H1 (cell line): ENCODE results near the gene SLITRK1. TPM values are rescaled to one million over a fixed set of nuclear protein-coding genes. Genes with fewer than 3 reads are reported as not detected.

Experiments
- CTCF ChIA-PET: fragments of 300-600 bp; sonication (Branson Sonifier 250); formaldehyde crosslinking; loops from one replicate; lab custom pipeline; 2021; ENCODE audit not compliant: partially characterized antibody; lab: Charles Lee
- POLR2A ChIA-PET: fragments of 300-600 bp; sonication (Branson Sonifier 250); formaldehyde crosslinking; loops from one replicate; lab custom pipeline; 2021; ENCODE audit warnings: inconsistent platforms; ENCODE audit not compliant: partially characterized antibody; lab: Charles Lee
- DNase-seq, 2 experiments: peaks; one replicate each; pipeline versions ENCODE4 v3.0.0 to v3.0.0-alpha.2; 2010 to 2022; ENCODE audit warnings: low spot score in 2 of 2, low read depth in 1 of 2, mixed read lengths in 1 of 2
- FAIRE-seq: peaks from 2 replicates; lab custom pipeline; 2011; peaks lifted over from hg19 to GRCh38; lab: Jason Lieb, UNC
- H2AFZ ChIP-seq: 2 replicates; pipeline ENCODE4 v1.8.1; 2012; ENCODE audit warnings: low read length, inconsistent platforms
- H2AK5ac ChIP-seq: 2 replicates; pipeline ENCODE4 v1.6.1; 2013; ENCODE audit warnings: low read depth, low read length
- H2BK120ac ChIP-seq: replicated peaks from 2 replicates; pipeline ENCODE3; 2013; ENCODE audit warnings: low read depth, low read length, inconsistent platforms
- H2BK12ac ChIP-seq: 2 replicates; pipeline ENCODE4 v1.6.1; 2013; ENCODE audit warnings: low read depth, low read length
- H2BK15ac ChIP-seq: 2 replicates; pipeline ENCODE4 v1.6.1; 2013; ENCODE audit warnings: low read length
- H2BK20ac ChIP-seq: 2 replicates; pipeline ENCODE4 v1.6.1; 2013; ENCODE audit warnings: low read length
- H2BK5ac ChIP-seq: 2 replicates; pipeline ENCODE4 v1.6.1; 2013; ENCODE audit warnings: low read depth, low read length
- H3K14ac ChIP-seq: 2 replicates; pipeline ENCODE4 v1.6.1; 2013; ENCODE audit warnings: inconsistent platforms; ENCODE audit not compliant: insufficient read length
- H3K18ac ChIP-seq: 2 replicates; pipeline ENCODE4 v1.6.1; 2013; ENCODE audit warnings: low read length; ENCODE audit errors: extremely low read depth
- H3K23ac ChIP-seq: 2 replicates; pipeline ENCODE4 v1.6.1; 2013; ENCODE audit warnings: inconsistent platforms; ENCODE audit not compliant: insufficient read length
- H3K23me2 ChIP-seq: 2 replicates; pipeline ENCODE4 v1.6.1; 2013; ENCODE audit warnings: low read depth, low read length
- H3K27ac ChIP-seq: 2 replicates; pipeline ENCODE4 v1.6.1; 2011; ENCODE audit warnings: low read depth, low read length, inconsistent platforms
- H3K27me3 ChIP-seq, 4 experiments: replicated peaks in 1 of 4; 1 replicate in 1 of 4; 2 replicates in 3 of 4; pipeline versions ENCODE4 v1.6.1 to v1.8.1; 2011 to 2013; ENCODE audit warnings: low read length in 3 of 4, mild to moderate bottlenecking in 3 of 4, inconsistent platforms in 2 of 4, mixed read lengths in 2 of 4, moderate library complexity in 1 of 4; ENCODE audit not compliant: control insufficient read depth in 3 of 4, insufficient read depth in 3 of 4; ENCODE audit errors: extremely low read depth in 1 of 4
- H3K36me3 ChIP-seq, 4 experiments: 2 replicates each; pipeline versions ENCODE4 v1.6.1 to v1.8.1; 2011 to 2013; ENCODE audit warnings: mild to moderate bottlenecking in 4 of 4, low read length in 3 of 4, moderate library complexity in 2 of 4, control low read depth in 1 of 4, inconsistent platforms in 1 of 4; ENCODE audit not compliant: insufficient read depth in 4 of 4, control insufficient read depth in 2 of 4
- H3K4ac ChIP-seq: replicated peaks from 2 replicates; pipeline ENCODE3; 2013; ENCODE audit warnings: low read length, low read depth, mixed read lengths, inconsistent platforms; ENCODE audit not compliant: insufficient read length
- H3K4me1 ChIP-seq, 4 experiments: replicated peaks in 1 of 4; 1 replicate in 1 of 4; 2 replicates in 3 of 4; pipeline versions ENCODE4 v1.6.1 to v1.8.1; 2011 to 2013; ENCODE audit warnings: low read length in 3 of 4, inconsistent platforms in 2 of 4, mixed read lengths in 1 of 4; ENCODE audit not compliant: insufficient read depth in 4 of 4, control insufficient read depth in 3 of 4
- H3K4me2 ChIP-seq, 2 experiments: 2 replicates each; pipeline versions ENCODE4 v1.6.1 to v1.8.1; 2011 to 2013; ENCODE audit warnings: low read depth in 2 of 2, low read length in 2 of 2, control low read depth in 1 of 2, inconsistent platforms in 1 of 2, mild to moderate bottlenecking in 1 of 2; ENCODE audit not compliant: insufficient read depth in 1 of 2
- H3K4me3 ChIP-seq, 4 experiments: fragments of 200-600, 300-600 bp in 1 of 4; sonication (generic), shearing (Covaris generic), sonication (Bioruptor Twin) in 1 of 4; 2 replicates each; pipeline versions ENCODE4 v1.5.1 to v1.8.1; 2011 to 2016; ENCODE audit warnings: low read length in 4 of 4, low read depth in 3 of 4, control low read depth in 2 of 4, inconsistent platforms in 2 of 4, mild to moderate bottlenecking in 2 of 4, mixed read lengths in 1 of 4, moderate library complexity in 1 of 4; ENCODE audit not compliant: insufficient read depth in 2 of 4; ENCODE audit errors: extremely low read depth in 1 of 4
- H3K56ac ChIP-seq: replicated peaks from 2 replicates; pipeline ENCODE3; 2013; ENCODE audit warnings: low read depth, mild to moderate bottlenecking, mixed read lengths, low read length, inconsistent platforms; ENCODE audit not compliant: insufficient read length
- H3K79me1 ChIP-seq: 2 replicates; pipeline ENCODE4 v1.6.1; 2013; ENCODE audit warnings: low read depth, low read length, control low read depth
- H3K79me2 ChIP-seq, 2 experiments: 2 replicates each; pipeline versions ENCODE4 v1.6.1 to v1.8.1; 2012 to 2013; ENCODE audit warnings: low read length in 2 of 2, mild to moderate bottlenecking in 2 of 2, inconsistent platforms in 1 of 2; ENCODE audit not compliant: insufficient read depth in 2 of 2, control insufficient read depth in 1 of 2
- H3K9ac ChIP-seq, 4 experiments: replicated peaks in 1 of 4; 1 replicate in 1 of 4; 2 replicates in 3 of 4; pipeline versions ENCODE4 v1.6.1 to v1.8.1; 2011 to 2013; ENCODE audit warnings: low read depth in 3 of 4, low read length in 3 of 4, control low read depth in 2 of 4, mild to moderate bottlenecking in 2 of 4, moderate library complexity in 2 of 4, inconsistent platforms in 1 of 4; ENCODE audit errors: extremely low read depth in 1 of 4
- H3K9me3 ChIP-seq, 2 experiments: 2 replicates each; pipeline versions ENCODE4 v1.6.1 to v1.8.1; 2012 to 2013; ENCODE audit warnings: mild to moderate bottlenecking in 2 of 2, moderate library complexity in 2 of 2, control low read depth in 1 of 2, inconsistent platforms in 1 of 2, low read depth in 1 of 2, low read length in 1 of 2, mixed read lengths in 1 of 2; ENCODE audit not compliant: insufficient read depth in 2 of 2
- H4K20me1 ChIP-seq, 2 experiments: replicated peaks in 1 of 2; 2 replicates each; pipeline versions ENCODE3 to v1.8.1; 2011 to 2013; ENCODE audit warnings: inconsistent platforms in 2 of 2, low read length in 2 of 2, mild to moderate bottlenecking in 1 of 2; ENCODE audit not compliant: insufficient read depth in 2 of 2, control insufficient read depth in 1 of 2
- H4K5ac ChIP-seq: 2 replicates; pipeline ENCODE4 v1.6.1; 2013; ENCODE audit warnings: low read length, low read depth, mixed read lengths, inconsistent platforms; ENCODE audit not compliant: insufficient read length
- H4K8ac ChIP-seq: 2 replicates; pipeline ENCODE4 v1.8.0; 2013; ENCODE audit warnings: mild to moderate bottlenecking, moderate library complexity, low read length, inconsistent platforms; ENCODE audit not compliant: insufficient read depth; ENCODE audit errors: extremely low read depth
- H4K91ac ChIP-seq: replicated peaks from 2 replicates; pipeline ENCODE3; 2013; ENCODE audit warnings: low read length, mixed read lengths, inconsistent platforms; ENCODE audit not compliant: insufficient read length
- CHD1 ChIP-seq: IDR thresholded peaks from 2 replicates; pipeline ENCODE4 v1.6.1; 2012; ENCODE audit warnings: low read depth, low read length, improper control_type of control experiment
- HDAC2 ChIP-seq, 2 experiments: fragments of 300-600 bp in 1 of 2; sonication (generic) in 1 of 2; IDR thresholded peaks; 2 replicates each; pipeline ENCODE4 v1.6.1; 2011 to 2012; ENCODE audit warnings: low read depth in 2 of 2, low read length in 2 of 2, mild to moderate bottlenecking in 2 of 2, moderate library complexity in 2 of 2, borderline replicate concordance in 1 of 2, inconsistent platforms in 1 of 2
- KDM4A ChIP-seq: IDR thresholded peaks from one replicate; pipeline ENCODE4 v1.7.1; 2012; ENCODE audit warnings: low read depth, mild to moderate bottlenecking, moderate library complexity, low read length, inconsistent platforms; ENCODE audit not compliant: severe bottlenecking
- NANOG ChIP-seq: IDR thresholded peaks from 2 replicates; pipeline ENCODE4 v1.6.1; 2011; ENCODE audit warnings: low read length, low read depth, mild to moderate bottlenecking, inconsistent platforms; ENCODE audit not compliant: insufficient read depth, poor library complexity, severe bottlenecking
- SAP30 ChIP-seq: fragments of 300-600 bp; sonication (generic); IDR thresholded peaks from 2 replicates; pipeline ENCODE4 v1.7.1; 2012; ENCODE audit warnings: low read length, moderate library complexity, mild to moderate bottlenecking, inconsistent platforms; ENCODE audit not compliant: insufficient read depth, insufficient replicate concordance
- TAF1 ChIP-seq: IDR thresholded peaks from 2 replicates; pipeline ENCODE4 v1.6.1; 2011; ENCODE audit warnings: mild to moderate bottlenecking, low read depth, low read length
- polyA plus RNA-seq, 7 experiments: library from polyadenylated mRNA; depleted of rRNA in 3 of 7; stranded (reverse) in 5 of 7; unstranded in 2 of 7; fragments of >200 nt in 5 of 7; fragments of 200-250 nt in 2 of 7; gene quantifications; 1 replicate in 5 of 7; 2 replicates in 1 of 7; 4 replicates in 1 of 7; pipeline versions ENCODE4 v1.2.1 to v1.2.3, GENCODE V29; 2011 to 2013; ENCODE audit warnings: missing spikeins in 2 of 7, mixed read lengths in 2 of 7
- total RNA-seq: library from RNA; stranded (reverse); fragmentation: NEBNext Ultra II Directional; extraction: Animal tissue kit (Norgen Biotek cat#: 25700); gene quantifications from 2 replicates; pipeline ENCODE4 v1.2.1, GENCODE V29; 2021

The SLITRK1 gene
- total and polyA plus RNA-seq, 2 of the 8 experiments (the other 6 are each of a cell fraction or from before 2014, with no cell fraction given) = 3.4 to 4.2 TPM

DNA sequence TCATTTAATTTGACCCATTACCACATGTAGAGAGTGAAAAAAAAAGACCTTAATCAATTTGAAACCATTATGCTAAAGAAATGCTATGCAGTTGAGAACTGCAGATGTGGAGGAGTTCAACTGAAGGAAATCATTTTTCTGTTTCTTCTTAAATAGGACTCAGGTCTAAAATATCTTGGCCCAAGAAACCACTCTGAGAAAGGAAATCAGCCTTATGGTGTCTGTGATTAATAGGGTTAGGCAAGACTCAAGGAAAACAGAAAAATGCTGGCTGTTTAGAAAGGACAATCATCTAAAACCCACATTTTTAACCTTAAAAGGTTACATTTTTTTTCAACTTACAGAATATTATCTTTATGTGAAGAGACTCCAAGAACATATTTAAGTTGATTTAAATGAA, 1.9 kb upstream of the SLITRK1 start:
- no peak overlapping the region; a peak in 1 of 4 replicates for H3K4me2 ChIP-seq
- no peak overlapping the region for H3K18ac ChIP-seq
- no peak overlapping the region for H4K8ac ChIP-seq
- H4K91ac ChIP-seq = no peak overlapping the region
- H3K27me3 ChIP-seq = peaks cover 17 to 29% (median 26%) of the 10 kb centered on the region in 4 experiments
- H3K4me1 ChIP-seq = peaks cover 0 to 15% (median 4%) of the 10 kb centered on the region in 4 experiments; a peak in 5 of 7 replicates
- H3K79me1 ChIP-seq = no peaks in the 10 kb centered on the region
- no peak overlapping the region for H2BK120ac ChIP-seq
- H2BK12ac ChIP-seq = no peak overlapping the region
- no peak overlapping the region for H3K56ac ChIP-seq
- H2AK5ac ChIP-seq = no peak overlapping the region
- H3K79me2 ChIP-seq = no peaks in the 10 kb centered on the region
- H3K27ac ChIP-seq = no peak overlapping the region
- FAIRE-seq (no peak), DNase-seq (no peak)
- H3K36me3 ChIP-seq = no peaks in the 10 kb centered on the region; a peak in 1 of 8 replicates
- H4K5ac ChIP-seq = no peak overlapping the region
- no peak overlapping the region for H3K4me3 ChIP-seq
- H4K20me1 ChIP-seq = no peaks in the 10 kb centered on the region
- H3K9me3 ChIP-seq = no peaks in the 10 kb centered on the region
- no peak overlapping the region for H3K23ac ChIP-seq
- H3K4ac ChIP-seq = no peak overlapping the region
- H2AFZ ChIP-seq = no peak overlapping the region
- ChIA-PET CTCF (no interaction called here), POLR2A (no interaction called here)
- no peak overlapping the region for H3K14ac ChIP-seq
- peaks cover 25% of the 10 kb centered on the region for H3K23me2 ChIP-seq
- no peak overlapping the region for H3K9ac ChIP-seq
- no peak overlapping the region for H2BK5ac ChIP-seq
- H2BK15ac ChIP-seq = no peak overlapping the region
- H2BK20ac ChIP-seq = no peak overlapping the region
- TF ChIP-seq KDM4A (no peak), HDAC2 (IDR thresholded peaks at IDR 0.05; ENCODE audit: borderline replicate concordance in 1 of 2, low read depth in 2 of 2, low read length in 2 of 2) (no peak), TAF1 (no peak), NANOG (no peak), CHD1 (no peak), SAP30 (no peak)
